ENCODE data around the gene MCM3AP. TPM values are rescaled to one million over a fixed set of nuclear protein-coding genes. Genes with fewer than 3 reads are reported as not detected.
A peak's percentile ranks its signal among the peaks of the same experiment; 100 is the strongest.

MCM3AP gene
- total RNA-seq, 1 donor, result 60.9 TPM

DNA sequence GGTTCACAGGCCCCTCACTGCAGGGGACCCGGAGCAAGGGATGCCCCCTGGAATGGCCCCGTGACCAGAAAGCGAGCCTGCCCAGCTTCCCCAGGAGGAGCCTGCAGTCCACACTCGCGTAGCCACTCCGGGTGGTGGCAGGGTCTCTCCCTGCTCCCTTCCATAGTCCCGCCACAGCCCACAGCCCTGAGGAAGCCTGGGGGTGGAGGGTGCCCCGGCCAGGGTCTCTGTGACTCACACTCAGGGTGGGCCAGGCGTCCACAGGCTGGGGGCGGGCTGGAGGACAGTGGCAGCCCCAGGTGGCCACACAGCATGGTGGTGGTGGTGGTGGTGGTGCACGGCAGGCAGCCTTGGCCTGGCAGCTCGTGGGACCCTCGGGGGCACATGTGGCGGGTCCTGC, 16.3 kb upstream of the MCM3AP start:
- no peak overlapping the region for H3K4me3 ChIP-seq (ENCODE audit: low read depth, low read length)
- TF ChIP-seq, protein P1, sequence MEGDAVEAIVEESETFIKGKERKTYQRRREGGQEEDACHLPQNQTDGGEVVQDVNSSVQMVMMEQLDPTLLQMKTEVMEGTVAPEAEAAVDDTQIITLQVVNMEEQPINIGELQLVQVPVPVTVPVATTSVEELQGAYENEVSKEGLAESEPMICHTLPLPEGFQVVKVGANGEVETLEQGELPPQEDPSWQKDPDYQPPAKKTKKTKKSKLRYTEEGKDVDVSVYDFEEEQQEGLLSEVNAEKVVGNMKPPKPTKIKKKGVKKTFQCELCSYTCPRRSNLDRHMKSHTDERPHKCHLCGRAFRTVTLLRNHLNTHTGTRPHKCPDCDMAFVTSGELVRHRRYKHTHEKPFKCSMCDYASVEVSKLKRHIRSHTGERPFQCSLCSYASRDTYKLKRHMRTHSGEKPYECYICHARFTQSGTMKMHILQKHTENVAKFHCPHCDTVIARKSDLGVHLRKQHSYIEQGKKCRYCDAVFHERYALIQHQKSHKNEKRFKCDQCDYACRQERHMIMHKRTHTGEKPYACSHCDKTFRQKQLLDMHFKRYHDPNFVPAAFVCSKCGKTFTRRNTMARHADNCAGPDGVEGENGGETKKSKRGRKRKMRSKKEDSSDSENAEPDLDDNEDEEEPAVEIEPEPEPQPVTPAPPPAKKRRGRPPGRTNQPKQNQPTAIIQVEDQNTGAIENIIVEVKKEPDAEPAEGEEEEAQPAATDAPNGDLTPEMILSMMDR (IDR thresholded peaks at IDR 0.05; ENCODE audit: insufficient read depth, low read depth, low read length), result no peak

DNA sequence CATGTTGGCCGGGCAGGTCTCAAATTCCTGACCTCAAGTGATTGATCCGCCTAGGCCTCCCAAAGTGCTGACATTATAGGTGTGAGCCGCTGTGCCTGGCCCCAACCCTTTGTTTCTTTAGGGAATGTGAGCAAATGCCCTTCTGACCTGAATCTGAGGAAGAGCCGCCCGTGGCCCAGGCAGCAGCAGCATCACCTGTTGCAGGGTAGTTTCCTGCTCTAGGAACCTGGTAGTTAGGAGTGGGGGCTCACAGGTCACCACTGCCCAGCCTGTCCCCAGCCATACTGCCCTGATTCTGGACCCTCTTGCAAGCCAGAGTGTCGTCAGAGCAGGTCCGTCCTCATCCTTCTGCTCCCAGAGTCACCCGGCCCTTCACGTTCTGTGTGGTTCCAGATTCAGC, 13.8 kb upstream of the MCM3AP start:
- H3K4me3 ChIP-seq (ENCODE audit: low read depth, low read length), result no peak overlapping the region
- TF ChIP-seq, protein P1 (IDR thresholded peaks at IDR 0.05; ENCODE audit: insufficient read depth, low read depth, low read length), result no peak
- DNase-seq (ENCODE audit: low read depth), result no peak

More for the DNA sequence above, 16.3 kb upstream of the MCM3AP start:
- no peak for DNase-seq (ENCODE audit: low read depth)

DNA sequence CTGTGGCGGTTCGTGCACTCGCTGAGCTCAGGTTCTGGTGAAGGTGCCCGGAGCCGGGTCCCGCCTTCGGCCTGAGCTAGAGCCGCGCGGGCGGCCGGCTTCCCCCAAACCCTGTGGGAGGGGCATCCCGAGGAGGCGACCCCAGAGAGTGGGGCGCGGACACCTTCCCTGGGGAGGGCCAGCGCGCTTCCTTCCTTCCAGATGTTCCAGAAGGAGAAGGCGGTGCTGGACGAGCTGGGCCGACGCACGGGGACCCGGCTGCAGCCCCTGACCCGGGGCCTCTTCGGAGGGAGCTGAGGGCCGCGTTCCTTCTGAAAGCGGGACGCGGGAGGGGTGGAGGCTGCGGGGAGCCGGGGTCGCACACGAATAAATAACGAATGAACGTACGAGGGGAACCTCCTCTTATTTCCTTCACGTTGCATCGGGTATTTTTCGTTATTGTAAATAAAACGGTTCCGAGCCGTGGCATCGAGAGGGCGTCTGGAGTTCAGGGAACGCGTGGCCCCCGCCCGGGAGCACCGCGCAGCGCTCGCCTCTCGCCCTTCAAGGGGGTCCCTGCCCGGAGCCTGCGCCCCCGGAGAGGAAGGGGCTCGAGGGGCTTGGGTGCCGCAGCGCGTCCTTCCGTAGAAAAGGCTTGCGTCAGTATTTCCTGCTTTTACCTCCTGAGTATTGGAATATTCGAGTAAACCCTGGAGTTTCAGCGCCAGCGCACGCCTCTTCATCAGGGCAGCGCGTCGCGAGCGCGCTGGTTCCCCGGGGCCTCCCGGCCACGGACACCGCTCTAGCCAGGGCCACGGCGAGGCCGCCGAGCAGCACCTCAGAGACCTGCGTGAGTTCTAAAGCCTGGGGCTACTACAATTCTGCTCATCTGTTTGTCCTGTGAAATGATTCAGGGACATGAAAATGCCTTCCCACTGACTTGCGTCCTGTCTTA, 12.2 kb upstream of the MCM3AP start:
- TF ChIP-seq, protein P1 (IDR thresholded peaks at IDR 0.05; ENCODE audit: insufficient read depth, low read depth, low read length), result no peak
- peak; percentile 24 for DNase-seq (ENCODE audit: low read depth)
- H3K4me3 ChIP-seq (ENCODE audit: low read depth, low read length), result peak overlapping the region; percentile 35

DNA sequence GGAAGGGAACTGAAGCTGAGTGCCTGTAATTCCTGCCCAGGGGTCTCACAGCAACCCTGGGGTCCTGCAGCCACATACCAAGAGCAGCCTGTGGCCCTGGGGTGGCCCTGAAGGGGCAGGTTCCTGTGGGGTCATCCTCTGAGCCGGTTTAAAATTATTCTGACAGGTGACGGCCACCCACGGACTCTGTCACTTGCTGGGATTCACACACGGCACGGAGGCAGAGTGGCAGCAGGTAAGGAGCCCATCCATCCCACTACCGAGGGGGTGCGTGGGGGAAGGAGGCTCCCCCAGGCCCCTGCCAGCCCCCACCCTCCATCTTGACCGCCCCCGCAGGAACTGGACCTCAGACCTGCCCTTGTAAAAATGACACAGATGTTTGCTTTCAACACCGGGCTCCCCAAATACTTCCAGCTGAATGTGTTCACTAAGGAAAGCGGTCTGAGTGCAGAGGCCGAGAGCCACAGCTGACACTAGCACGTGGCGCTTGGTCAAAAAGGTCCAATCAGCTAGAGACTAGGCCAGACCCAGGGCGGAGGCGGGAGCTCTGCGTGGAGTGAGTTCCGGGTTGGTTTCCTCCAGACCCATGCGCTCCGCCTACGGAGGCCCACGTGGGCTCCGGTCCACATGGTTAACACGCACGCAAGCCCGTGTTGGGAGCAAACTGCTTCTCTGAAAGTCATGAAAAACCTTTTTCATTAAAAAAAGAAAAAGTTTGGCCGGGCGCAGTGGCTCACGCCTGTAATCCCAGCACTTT, 10.8 kb upstream of the MCM3AP start:
- no peak overlapping the region for H3K4me3 ChIP-seq (ENCODE audit: low read depth, low read length)
- peak; percentile 90 for DNase-seq (ENCODE audit: low read depth)
- TF ChIP-seq, protein P1 (IDR thresholded peaks at IDR 0.05; ENCODE audit: insufficient read depth, low read depth, low read length), result no peak

DNA sequence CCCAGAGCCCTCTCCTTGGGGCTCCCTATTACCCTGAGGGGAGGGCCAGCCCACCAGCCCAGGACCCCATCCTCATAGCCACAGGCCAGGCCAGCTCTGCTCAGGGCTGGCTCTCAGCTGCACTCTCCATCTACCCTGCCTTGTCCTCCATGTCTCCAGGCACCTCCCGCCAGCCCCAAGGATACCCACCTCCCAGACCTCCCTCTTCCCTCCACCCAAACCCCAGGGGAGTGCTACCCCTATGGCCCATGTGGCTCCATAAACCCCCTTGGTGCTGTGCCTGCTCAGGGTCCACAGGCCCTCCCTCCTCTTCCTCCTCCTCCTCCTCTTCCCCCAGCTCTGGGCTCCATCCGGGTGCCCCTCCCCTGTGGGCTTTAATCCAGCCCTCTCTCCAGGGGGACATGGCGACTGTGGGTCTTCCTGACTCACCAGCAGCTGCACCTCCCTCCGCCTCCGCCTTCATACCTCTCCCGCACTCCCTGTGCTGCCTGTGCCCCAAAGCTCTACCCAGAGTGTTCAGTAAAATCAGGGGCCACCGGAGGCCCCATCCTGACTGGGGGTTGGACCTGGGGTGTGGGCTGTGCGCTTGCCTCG, 9.9 kb upstream of the MCM3AP start:
- H3K4me3 ChIP-seq (ENCODE audit: low read depth, low read length), result no peak overlapping the region
- TF ChIP-seq, protein P1 (IDR thresholded peaks at IDR 0.05; ENCODE audit: insufficient read depth, low read depth, low read length), result no peak
- DNase-seq (ENCODE audit: low read depth), result peak; percentile 27

DNA sequence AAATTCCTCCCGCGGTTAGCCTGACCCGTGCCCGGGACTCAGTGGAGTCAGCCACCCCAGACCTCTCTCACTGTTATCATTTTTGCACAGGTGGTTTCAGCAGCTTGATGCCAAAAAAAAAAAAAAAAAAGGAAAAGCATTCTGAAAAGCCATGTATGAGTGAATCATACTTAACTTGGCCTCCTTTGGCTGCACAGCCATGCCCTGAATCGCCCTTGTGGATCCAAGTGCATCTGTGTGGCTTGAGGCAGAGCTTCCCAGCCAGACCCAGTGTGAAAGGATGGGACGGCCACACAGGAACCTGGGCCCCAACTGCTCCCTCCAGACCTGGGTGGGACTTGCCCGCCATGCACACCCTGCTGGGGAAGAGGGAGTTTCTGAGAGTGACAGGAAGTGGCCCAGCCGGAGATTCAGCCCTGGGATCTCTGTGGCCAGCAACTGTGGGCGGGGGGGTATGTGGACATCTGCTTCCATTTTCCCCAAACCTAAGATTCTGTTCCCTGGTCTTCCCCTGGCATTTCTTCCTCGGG, 9.3 kb upstream of the MCM3AP start:
- H3K4me3 ChIP-seq (ENCODE audit: low read depth, low read length), result no peak overlapping the region
- TF ChIP-seq, protein P1 (IDR thresholded peaks at IDR 0.05; ENCODE audit: insufficient read depth, low read depth, low read length), result no peak
- DNase-seq (ENCODE audit: low read depth), result peak; percentile 53

All from fibroblast of villous mesenchyme (primary cell).